Heart left ventricle (tissue), 13 donors: Measurements from ENCODE around the gene DUSP5.

Experiments used
- CTCF ChIP-seq, 12 donors: fragments of 200-600 bp; sonication (generic) in 4 of 12; IDR thresholded peaks; one replicate each; pipeline versions ENCODE4 v1.5.0 to v1.8.0; 2018 to 2022; ENCODE audit warnings: antibody characterized with exemption in 12 of 12, mild to moderate bottlenecking in 5 of 12
- POLR2A ChIP-seq, 2 donors: fragments of 450-650 bp; IDR thresholded peaks; one replicate each; pipeline ENCODE4 v1.6.1; 2017; ENCODE audit warnings: antibody characterized with exemption in 2 of 2, mild to moderate bottlenecking in 2 of 2, moderate library complexity in 2 of 2
- donor health status: ischemic (EF 13 %, LVEDD 7.1; RV severe dilation, severe dysfunction).
- donor health status: DM: no; HTN: yes; CAD: no.
- donor health status: DM: no; HTN: no; CAD: no.
- donor health status: ischemic (EF 25% LVEDD 6.9; RV normal size, moderate dysfunction).
- donor health status: ischemic (EF 25% LVEDD 5.7; RV mildly dilated, moderate dysfunction).
- donor health status: ischemic (EF 35%, LVEDD 5.7; RV mildly dilated, moderate dysfunction).
- donor health status: nonischemic (EF 11% LVEDD 7.7; RV severe dilation, severe dysfunction).
- donor health status: DM: yes; HTN: yes; CAD: no.
- donor health status: PGD.
- donor health status: ischemic (EF 29% LVEDD 5.4; RV normal size, mild dysfunction).
- donor health status: nonischemic (EF 23%, LVEDD 6.1; RV moderate dilation, normal function).

DNA sequence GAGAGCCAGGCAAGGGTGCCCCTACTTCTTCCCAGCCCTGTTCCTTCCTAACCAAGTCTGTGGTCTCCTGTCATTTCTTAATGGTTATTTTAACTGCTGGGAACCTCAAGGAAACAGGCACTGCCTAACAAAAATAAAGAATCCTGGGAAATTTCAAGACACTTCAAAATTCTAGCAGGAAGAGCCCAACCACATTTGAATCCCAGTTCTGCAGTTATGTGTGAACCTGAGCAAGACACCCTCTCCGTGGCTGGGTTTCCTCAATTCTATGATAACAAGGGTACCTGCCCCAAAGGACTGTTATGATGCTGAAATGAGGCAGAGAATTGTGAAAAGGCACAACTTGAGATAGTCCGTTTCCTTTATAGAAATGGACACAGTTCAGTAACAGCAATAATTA lies 36.2 kb upstream of the DUSP5 start:
- no peak for TF ChIP-seq CTCF (IDR thresholded peaks at IDR 0.05)
- no peak for TF ChIP-seq POLR2A (IDR thresholded peaks at IDR 0.05)
